NCI-H1417 (cell line): ENCODE measurements around the gene BRD3.

Experiments used
- DNase-seq, 3 experiments: peaks; one replicate each; lab custom pipeline; 2025; lab: John Stamatoyannopoulos, UW

The BRD3 gene

DNA sequence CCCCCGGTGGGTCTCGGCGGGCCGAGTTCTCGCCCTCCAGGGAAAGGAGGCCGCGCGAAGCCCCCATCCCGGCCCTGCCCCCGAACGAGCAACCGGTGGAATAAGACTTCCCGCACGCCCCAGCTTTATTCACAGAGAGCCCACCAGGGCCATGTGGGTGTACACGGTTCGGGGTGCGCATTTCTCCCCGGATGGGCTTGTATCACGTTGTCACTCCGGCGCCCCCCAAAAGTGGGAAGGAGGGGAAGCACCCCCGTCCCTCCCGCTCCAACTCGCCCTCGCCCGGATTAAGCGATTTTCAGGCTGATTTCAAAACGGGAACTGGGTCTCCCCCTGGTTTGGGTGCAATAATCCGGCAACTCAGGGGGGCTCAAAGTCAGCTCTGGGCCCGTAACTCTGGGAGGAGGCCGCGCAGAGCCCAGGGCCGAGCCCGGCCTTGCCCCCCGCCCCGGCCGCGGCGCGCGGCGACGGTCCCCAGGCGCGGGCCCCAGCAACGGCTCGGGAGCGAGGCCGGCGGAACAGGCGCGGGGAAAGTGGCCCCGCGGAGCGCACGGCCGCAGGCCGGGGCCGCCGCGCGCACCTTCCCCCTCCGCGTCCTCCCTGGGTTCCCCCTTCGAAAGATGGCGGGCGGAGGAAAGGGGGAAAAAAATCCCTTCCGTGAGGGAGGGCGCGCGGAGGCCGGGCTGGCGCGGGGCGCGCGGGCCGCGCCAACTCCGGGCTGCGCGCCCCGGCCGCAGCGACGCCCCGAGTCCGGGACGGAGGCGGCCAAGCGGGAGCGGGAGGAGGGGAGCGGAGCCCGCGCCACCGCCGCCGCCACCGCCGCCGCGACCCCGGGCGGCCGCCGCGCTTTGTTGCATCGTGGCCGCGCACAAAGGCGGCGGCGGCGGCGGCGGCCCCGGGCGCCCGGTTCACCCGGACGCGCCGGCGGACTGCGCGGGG is 644 bp downstream of the BRD3 start:
- peak; percentile 19 to 75 (median 73) for DNase-seq

DNA sequence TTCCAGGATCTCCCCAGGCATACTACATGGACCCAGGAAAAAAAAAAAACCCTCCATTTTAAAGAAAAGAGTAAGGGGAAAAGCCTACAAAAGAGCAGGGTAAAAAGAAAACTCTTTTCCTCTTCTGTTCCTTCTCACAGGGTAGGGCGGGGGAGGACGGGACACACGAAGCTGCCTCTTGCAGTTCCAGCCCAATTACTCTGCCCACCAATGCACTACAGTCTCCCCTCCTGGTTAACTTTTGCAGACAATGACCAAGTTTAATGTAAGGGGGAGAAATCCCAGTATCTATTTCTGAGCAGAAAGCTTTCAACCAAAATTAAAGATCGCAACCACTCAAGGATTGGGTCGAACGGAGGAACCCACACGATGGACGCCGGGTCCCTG is 1.3 kb downstream of the BRD3 start:
- DNase-seq: peak in 2 of 3 experiments; percentile 40 to 63

DNA sequence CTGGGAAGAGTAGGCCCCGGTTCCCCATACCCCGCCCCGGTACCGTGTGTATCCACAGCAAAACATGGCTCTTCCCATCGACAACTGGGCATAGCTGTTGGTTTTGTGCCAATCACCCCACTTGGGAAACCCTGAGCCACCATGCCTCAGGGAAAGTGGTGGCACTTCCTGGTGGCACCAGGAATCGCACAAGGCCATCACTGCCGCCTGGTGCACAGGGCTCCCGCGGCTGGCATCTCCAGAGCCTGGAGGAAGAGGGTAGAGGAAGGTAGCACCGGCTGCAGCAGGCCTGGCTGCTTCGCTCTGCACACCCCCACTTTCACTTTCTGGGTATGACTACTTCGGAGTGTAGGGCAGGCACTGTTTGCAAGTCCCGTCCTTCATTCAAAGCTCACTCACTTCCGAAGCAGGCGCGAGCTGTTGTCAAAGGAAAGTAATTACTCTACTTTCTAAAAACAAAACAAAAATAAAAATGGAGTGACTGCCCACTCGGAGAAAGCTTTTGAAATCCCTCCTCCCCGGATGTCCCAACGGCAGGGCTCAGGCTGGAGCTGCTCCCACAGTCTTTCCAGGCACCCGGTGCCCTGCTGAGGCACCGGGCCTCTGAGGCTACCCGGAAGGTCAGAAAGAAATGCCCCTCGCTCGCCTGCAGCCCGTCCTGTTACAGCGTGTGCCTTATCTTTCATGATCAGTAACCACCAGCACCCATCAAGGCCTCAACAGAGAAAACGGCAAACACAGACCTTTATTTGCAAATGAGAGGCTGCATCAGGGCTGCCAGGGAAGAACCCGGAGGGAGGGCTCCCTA is 2.0 kb downstream of the BRD3 start:
- peak in 1 of 3 experiments; percentile 51 for DNase-seq

DNA sequence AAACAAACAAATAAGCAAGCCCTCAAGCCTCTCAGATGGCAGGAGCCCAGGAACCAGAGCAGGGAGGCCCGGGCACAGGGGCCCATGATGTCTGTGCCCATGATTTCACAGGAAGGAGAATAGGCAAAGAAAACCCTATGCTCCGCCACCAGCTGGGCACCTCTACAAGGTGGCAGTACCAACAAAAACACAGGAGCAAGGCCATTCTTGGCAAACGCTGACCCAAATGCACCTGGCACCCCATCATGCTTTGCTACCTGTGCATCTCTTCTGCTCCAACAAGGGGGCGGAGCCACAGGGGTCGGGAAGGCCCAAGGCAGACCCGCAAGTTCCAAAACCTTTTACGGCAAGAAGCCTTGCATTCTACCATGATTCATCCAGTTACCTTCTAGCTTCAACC is 3.1 kb downstream of the BRD3 start:
- DNase-seq: no peak

DNA sequence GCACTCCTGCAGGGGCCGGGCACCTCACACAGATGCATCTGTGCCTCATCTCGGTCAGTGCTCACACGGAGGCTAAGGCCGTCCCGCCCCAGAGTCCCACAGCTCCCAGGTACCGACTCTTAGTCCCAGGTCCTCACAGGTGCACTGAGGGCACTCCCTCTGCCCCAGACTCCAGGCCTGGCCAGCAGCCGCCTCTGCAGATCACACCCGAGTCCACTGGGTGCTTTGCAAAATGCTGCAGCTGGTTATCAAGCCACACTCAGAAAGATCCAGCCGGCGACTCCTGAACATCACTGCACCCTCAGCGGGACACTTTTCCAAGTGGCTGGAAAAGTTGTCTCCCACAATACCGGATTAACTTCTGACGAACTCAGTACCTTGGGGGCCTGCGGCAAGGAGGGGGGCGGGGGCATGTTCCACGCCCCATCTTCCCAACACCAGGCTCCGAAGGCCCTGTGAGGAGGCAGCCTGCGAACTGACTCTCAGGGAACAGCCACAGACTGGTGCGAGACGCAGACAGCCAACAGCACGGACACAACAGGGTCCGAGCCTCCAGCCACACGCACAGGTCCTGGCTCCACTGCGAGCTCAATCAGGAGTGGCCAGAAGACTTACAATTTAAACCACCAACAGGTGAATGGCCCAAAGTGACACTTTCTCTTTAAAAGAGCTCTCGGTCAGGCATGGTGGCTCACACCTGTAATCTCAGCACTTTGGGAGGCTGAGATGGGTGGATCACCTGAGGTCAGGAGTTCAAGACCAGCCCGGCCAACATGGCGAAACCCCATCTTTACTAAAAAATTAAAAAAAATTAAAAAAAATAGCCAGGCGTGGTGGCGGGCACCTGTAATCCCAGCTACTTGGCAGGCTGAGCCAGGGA is 4.0 kb downstream of the BRD3 start:
- DNase-seq: no peak

DNA sequence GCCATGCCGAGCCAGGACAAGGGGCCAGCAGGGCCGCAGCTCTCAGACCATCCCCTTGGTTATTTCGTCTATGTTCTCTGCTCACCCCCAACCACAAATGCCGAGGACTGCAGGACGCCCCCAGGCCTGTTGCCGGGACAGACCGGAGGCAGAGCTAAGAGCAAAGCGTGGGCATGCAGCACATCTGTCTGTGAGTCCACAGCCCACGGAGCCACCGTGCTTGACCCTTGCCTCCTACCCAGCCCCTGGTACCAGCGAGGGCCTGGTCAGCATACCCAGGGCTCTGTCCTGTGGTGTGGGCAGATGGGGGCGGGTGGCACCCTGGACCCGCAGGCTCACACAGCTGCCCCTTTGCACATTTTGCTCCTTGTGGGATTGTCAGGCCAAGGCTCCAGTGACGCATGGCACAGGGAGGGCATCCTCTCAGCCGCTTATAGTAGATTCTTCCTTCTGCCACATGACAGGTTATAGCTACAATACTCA is 4.7 kb downstream of the BRD3 start:
- no peak for DNase-seq

DNA sequence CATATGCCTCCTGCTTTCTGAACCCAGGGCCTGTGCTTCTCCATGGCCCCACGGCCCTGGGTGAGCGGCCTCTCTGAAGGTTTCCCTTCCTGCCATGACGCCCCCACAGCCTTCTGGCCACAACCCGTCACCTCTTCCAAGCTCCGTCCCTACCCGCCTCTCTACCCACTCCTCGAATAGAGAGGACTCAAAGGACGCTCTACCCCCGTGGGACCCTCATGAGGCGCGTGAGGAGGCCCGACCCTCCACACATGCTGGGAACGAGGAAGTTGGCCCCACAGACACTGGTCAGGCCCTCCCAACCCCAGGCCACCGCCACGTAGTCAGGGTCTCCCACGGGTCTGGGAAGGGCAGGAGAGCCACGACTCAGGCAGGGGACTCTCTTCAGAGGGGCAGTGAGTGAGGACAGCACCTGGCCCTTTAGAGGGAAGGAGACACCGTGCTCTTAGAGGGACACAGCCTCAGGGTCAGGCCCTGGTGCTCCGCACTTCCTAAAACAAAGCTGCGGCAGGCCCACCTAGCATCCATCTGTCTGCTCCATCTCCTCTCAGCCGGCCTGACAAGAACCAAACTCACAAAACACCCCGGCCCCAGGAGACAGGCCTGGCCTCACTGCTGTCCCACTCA is 5.3 kb downstream of the BRD3 start:
- no peak for DNase-seq

DNA sequence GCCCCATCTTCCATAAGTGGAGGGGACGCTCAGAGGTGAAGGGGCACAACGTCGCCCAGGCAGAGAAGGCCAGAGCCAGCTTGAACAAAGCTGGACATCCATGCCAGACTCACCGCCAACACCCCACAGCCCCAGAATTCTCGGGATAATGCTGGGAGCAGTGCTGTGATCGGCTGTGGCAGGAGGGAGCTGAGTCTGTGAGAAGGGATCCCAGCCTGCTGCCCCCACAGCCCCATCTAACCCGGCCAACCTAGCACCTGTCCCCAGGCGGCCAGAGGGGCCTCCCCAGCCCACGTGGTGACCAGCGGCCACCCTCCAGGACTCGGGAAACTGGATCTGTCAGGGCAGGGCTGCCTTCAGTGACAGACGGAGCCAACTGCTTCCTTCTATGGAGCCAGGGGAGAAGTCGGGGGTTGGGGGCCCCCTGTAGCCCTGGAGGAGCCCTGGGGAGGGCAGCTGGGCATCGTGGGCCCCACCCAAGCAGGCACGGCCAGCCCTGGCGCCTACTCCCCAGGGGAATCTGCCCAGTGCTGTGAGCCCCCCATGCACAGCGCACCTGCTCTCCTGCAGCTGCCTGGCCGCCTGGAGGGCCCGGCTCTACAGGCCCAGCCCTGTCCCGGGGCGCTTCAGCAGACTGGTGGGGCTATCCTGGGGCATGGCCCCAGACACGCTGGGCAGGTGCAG is 6.0 kb downstream of the BRD3 start:
- DNase-seq: peak in 1 of 3 experiments; percentile 12

DNA sequence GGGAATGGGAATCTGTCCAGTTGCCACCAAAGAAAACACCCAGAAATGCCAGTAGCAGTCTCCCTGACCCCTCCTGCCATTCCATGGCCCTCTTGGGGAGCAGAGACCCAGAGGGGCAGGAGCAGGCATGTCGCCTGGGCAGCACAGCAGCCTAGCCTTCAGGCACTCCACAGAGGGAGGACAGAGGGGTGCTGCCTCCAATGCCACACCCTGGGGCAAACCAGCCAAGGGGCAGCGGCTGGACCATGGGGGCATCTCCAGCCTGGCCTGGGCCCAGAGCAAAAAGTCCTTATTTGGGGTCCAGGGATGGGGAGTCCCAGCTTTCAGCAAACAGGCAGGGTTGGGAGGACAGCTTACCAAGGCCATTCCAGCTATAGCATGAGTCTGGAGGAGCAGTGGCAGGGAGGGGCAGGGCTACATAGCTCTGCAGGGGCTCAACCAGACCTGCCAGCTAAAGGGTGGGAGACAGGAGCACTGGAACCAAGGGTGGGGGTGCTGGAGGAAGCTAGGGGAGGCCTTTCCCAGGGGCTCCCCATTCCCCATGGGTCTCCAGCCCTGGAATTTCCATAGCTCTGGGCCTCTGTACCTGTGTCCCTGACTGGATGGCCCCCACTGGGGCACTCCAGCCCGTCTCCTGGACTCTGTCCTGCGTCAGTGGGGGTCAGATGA is 6.7 kb downstream of the BRD3 start:
- no peak for DNase-seq

DNA sequence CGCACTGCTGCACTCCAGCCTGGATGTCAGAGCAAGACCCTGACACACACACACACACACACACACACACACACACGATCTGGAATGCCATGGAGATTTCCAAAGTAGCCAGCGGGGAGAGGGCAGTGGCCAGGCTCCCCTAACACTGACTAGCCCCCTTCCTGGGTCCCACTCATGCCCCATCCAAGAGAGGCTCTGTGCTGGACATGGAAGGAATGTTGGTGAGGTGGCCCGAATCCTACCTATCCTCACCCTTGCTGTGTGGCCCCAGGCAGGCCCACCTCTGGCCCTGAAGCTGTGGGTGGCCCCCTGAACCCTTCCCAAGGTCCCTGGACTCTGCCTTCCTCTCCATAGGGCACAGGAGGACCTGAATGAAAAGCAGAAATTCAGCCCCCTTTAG is 7.3 kb downstream of the BRD3 start:
- DNase-seq: no peak

DNA sequence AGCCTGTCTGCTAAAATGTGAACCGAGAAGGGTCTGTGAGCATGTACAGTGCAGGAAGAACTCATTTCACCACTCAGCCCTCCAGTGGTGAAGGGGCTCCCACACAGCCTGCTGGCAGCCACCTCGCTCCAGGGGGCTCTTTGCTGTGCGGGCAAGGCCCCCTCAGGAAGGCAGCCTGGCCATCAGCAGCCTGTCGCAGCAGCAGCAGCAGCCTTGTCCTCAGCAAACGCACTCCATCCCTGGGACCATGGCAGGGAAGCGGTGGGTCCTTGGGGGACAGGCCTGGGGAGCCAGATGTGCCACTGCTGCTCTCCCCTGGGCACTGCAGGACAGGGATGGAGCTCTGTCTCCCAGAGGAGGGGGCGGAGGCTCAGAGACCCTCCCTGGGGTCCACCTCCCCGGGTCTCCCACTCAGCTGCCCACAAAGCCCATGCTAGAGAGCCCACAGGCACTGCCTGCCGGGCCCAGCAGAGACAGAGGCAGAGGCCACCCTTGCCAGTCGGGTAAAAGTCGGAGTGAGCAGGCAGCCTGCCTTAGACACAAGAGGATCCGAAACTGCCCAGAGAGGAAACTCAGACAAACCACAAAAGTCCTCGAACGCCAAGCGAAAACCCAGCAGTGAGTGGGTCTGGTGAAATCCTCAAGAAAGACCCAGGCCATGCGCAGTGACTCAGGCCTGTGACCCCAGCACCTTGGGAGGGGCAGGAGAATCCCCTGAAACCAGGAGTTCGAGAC is 8.0 kb downstream of the BRD3 start:
- no peak for DNase-seq

DNA sequence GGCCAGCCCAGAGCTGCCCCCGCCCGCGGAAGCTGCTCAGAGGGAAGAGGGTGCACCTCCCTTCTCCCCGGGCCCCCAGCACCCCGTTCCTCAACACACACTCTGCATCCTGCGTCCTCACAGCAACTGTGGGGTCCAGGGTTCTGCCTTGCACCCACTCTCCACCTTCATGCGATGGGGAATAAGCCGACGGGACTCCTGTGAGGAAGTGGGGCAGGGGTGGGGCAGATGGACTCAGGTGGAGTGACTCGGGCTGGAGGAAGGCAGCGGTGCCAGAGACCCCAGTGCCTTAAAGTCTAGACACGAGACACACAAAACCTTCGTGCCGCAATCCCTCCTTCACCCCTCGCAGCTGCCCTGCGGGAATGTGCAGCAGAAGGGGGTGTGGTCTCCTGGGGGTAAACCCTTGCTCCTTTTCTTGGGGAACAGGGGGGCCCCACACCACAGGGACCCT is 8.6 kb downstream of the BRD3 start:
- DNase-seq: no peak

DNA sequence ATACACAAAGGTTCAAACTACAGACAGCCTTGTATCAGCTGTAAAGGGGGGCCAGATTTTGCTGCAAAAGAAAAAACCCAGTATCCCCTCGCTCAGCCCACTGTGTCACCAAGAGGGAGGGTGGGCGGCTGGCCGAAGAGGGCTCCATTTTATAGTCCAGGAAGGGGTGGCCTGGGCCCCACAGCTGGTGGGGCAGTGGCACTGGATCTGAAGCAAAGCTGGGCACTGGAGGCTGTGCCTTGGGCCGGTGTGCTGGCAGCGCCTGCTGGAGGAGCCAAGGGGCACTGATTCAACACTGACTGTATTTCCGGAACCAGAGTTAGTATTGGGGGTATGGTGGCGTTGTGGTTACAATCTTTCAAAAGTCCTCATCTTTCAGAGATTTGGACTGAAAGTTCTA is 9.1 kb downstream of the BRD3 start:
- DNase-seq: no peak

DNA sequence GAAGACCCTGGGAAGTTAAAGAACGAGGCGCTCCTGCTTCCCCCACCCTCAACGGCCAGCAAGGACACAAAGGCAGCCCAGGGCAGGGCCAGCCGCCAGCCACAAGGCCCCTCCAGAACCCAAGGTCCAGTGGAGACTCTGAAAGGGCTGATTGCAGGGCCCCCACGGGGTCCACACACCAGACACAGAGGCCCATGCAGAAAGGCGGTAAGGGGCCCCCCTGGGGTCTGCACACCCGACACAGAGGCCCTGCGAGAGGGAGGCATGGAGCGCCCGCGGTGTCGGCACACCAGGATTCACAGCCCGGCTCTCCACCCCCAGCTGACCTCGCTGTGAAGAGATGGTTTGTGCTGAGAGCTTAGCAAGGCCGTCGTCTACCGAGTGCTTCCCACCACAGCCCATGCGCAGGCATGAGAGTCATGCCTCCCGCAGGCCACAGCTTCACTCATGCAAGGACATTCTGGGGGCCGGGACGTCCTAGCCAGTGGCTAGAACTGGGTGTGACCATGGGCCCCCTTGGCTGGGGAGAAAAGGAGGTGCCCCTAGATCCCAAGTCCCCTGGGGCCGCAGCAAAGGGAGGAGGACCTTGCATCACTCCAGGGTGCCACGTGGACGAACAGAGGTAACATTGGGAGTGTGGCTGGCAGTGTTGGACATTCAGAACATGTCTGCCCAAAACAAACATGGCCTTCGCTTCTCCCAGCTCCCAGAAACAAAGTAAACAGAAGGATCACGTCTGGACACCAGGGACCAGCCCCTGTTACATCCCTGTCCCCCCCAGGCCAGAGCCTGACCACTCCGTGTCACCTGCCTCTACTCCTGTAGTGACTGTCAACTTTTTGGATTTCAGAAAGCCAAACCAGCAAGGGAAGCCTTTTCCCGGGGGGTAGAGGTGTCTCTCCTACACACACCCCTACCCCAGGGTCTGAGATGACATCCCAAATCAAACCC is 9.8 kb downstream of the BRD3 start:
- DNase-seq: no peak

DNA sequence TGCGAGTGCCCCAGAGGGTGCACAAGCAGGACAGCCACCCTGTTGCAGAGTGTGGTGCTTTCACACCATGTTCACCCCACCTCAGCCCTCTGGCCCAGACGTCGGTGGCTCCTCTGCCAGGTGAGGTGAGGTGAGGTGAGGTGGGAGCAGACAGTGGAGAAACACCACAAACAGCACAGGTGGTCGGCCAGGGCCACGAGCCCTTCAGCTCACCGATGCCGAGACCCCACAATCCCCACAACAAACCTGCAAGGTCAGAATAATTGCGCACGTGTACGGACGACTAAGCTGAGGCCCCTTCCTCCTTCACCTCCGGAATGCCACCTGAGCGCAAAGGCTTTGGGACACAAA is 10.5 kb downstream of the BRD3 start:
- DNase-seq: no peak

DNA sequence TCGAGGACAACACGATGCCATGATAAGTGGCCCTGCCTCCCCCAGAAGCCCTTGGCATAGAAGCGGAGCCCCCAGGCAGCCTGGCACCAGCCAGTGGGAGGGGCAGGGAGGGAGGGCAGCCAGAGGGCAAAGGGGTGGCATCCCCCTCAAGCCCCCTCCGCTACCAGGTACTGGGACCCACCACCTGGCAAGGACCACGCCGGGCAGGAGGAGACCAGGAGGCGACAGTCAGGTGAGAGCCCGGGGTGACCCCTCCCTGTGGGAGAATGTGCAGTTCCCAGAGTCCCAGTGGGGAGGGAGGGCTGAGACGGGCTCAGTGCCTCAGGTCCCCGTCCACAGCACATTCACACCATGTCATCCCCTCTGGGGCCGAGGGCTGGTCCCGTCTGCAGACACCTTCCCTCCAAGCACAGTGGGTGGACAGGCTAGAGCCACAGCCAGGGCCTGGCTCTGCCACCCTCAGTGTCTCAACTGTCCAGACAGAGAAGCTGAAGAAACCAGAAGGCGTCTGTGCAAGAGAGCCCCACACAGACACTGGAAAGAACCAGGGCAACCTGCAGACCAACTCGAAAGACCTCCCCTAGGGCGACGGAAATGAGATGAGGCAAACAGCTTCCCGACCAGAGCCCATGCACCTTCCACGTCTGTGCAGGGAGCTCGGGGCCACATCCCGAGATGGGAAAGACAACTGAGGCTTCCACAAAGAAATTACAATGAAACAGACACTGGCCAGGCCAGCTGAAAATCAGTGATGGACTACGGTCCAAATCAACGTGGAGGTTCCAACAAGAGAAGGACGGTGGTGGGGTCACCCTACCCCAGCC is 11.1 kb downstream of the BRD3 start:
- no peak for DNase-seq

DNA sequence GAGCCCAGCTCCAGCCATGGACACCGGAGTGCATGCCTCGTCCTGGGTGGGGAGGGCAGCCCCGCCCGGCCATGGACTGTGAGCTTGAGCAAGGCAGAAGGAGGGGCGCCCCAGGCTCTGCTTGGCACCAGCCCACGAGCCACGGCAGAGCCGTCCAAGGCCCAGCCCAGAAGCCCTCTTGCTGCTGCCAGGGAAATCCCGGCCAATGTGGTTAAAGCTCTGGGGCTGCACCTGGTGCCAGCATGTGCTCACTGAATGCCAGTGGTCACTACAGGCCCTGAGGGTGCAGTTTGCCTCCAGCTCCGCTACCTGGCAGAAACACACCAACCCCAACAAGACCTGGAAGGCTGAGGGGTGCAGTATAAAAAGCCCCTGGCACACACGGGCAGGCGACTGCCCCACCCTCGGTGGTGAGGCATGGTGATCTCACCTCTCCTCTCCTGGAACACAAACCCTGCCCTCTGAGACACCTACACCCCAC is 11.8 kb downstream of the BRD3 start:
- DNase-seq: no peak
